ENCODE data around the gene NKD1. TPM values are rescaled to one million over a fixed set of nuclear protein-coding genes. Genes with fewer than 3 reads are reported as not detected.

The NKD1 gene
- total RNA-seq, 2 donors from 2014 or later: 7.0 to 13.8 TPM

GRCh38 chr16:50696126-50696525 lies 147.9 kb downstream of the NKD1 start:
- no peaks in the 10 kb centered on the region for H3K36me3 ChIP-seq
- DNase-seq (ENCODE audit: low spot score): no peak
- TF ChIP-seq CTCF (IDR thresholded peaks at IDR 0.05) (no peak), POLR2A (IDR thresholded peaks at IDR 0.05) (no peak), POLR2AphosphoS5 (IDR thresholded peaks at IDR 0.05) (no peak)
- no peak overlapping the region for H3K27ac ChIP-seq
- no peaks in the 10 kb centered on the region for H3K9me3 ChIP-seq
- intact Hi-C loops (cut with DNase I): loop anchor here (5.0 kb wide), 1 partner anchor 46 kb away; the partner anchor contains the start of gene CYLD
- WGBS: 55% methylated on average over 5 of the region's 5 CpGs
- H3K4me1 ChIP-seq (replicated peaks): no peaks in the 10 kb centered on the region
- no peaks in the 10 kb centered on the region for H3K27me3 ChIP-seq (replicated peaks; ENCODE audit: insufficient read depth)
- H3K4me3 ChIP-seq: no peak overlapping the region

GRCh38 chr16:50696575-50697420 lies 148.6 kb downstream of the NKD1 start:
- no peaks in the 10 kb centered on the region for H3K36me3 ChIP-seq
- H3K27ac ChIP-seq: peak overlapping the region; percentile 33 to 49
- no peak overlapping the region for H3K4me3 ChIP-seq
- no peaks in the 10 kb centered on the region for H3K27me3 ChIP-seq (replicated peaks; ENCODE audit: insufficient read depth)
- intact Hi-C loops (cut with DNase I): loop anchor here (5.0 kb wide), 1 partner anchor 46 kb away; the partner anchor contains the start of gene CYLD
- DNase-seq (ENCODE audit: low spot score): peak; percentile 46
- TF ChIP-seq POLR2AphosphoS5 (IDR thresholded peaks at IDR 0.05) (peak; percentile 12), POLR2A (IDR thresholded peaks at IDR 0.05) (no peak)
- H3K4me1 ChIP-seq (replicated peaks): no peaks in the 10 kb centered on the region
- H3K9me3 ChIP-seq: no peaks in the 10 kb centered on the region
- 67% methylated on average over 15 of the region's 15 CpGs for WGBS

- no peaks in the 10 kb centered on the region for H3K4me1 ChIP-seq (replicated peaks)
- no peaks in the 10 kb centered on the region for H3K27me3 ChIP-seq (replicated peaks; ENCODE audit: insufficient read depth)
- no peak overlapping the region for H3K4me3 ChIP-seq
- no peaks in the 10 kb centered on the region for H3K9me3 ChIP-seq
- H3K27ac ChIP-seq: peak overlapping the region; percentile 33 to 49
- intact Hi-C loops (cut with DNase I): loop anchor here (5.0 kb wide), 1 partner anchor 45 kb away; the partner anchor contains the start of gene CYLD
- no peaks in the 10 kb centered on the region for H3K36me3 ChIP-seq
- no peak for DNase-seq (ENCODE audit: low spot score)
- WGBS: 99% methylated on average over 5 of the region's 5 CpGs
- no peak for TF ChIP-seq CTCF (IDR thresholded peaks at IDR 0.05)
- no peak for TF ChIP-seq POLR2AphosphoS5 (IDR thresholded peaks at IDR 0.05)
- TF ChIP-seq POLR2A (IDR thresholded peaks at IDR 0.05): no peak
These were observed 149.2 kb downstream of the NKD1 start for GRCh38 chr16:50697421-50697715.

- TF ChIP-seq POLR2AphosphoS5 (IDR thresholded peaks at IDR 0.05) (peak; percentile 11), POLR2A (IDR thresholded peaks at IDR 0.05) (peak; percentile 3), CTCF (IDR thresholded peaks at IDR 0.05) (no peak)
- peak overlapping the region; percentile 33 to 49 for H3K27ac ChIP-seq
- no peaks in the 10 kb centered on the region for H3K9me3 ChIP-seq
- H3K36me3 ChIP-seq: no peaks in the 10 kb centered on the region
- WGBS: 52% methylated on average over 19 of the region's 19 CpGs
- intact Hi-C loops (cut with DNase I): loop anchor here (5.0 kb wide), 1 partner anchor 44 kb away; the partner anchor contains the start of gene CYLD
- H3K4me3 ChIP-seq: peak overlapping the region; percentile 3 to 18
- H3K27me3 ChIP-seq (replicated peaks; ENCODE audit: insufficient read depth): no peaks in the 10 kb centered on the region
- H3K4me1 ChIP-seq (replicated peaks): no peaks in the 10 kb centered on the region
- DNase-seq (ENCODE audit: low spot score): peak; percentile 31
These were observed 149.9 kb downstream of the NKD1 start for GRCh38 chr16:50697881-50698767.

Other genes starting within 250 kb of the NKD1 start
- gene BRD7, start 179.4 kb upstream of the NKD1 start, total RNA-seq: 10 to 100 TPM; 38.7 to 66.0 TPM
- 1 to 10 TPM in 1 of 2 donors, under 1 TPM in 1; 0.82 to 2.5 TPM for gene SNX20, start 132.9 kb downstream of the NKD1 start, total RNA-seq
- gene NOD2, start 145.2 kb downstream of the NKD1 start, total RNA-seq: 1 to 10 TPM; 2.8 to 5.6 TPM
- 10 to 100 TPM; 28.1 to 30.2 TPM for gene CYLD, start 193.7 kb downstream of the NKD1 start, total RNA-seq